Epithelial cell of esophagus (primary cell): Measurements from ENCODE around the gene ARID3A.
A peak's percentile ranks its signal among the peaks of the same experiment; 100 is the strongest.

Experiments used
- DNase-seq: peaks from one replicate; pipeline ENCODE4 v3.0.0; 2010; ENCODE audit warnings: low read depth
- H3K4me3 ChIP-seq: 2 replicates; pipeline ENCODE4 v1.5.1; 2011; ENCODE audit warnings: mild to moderate bottlenecking, low read length, control low read depth
- TF ChIP-seq, protein P1 (sequence below): IDR thresholded peaks from 2 replicates; pipeline ENCODE4 v1.5.1; 2011; ENCODE audit warnings: low read depth, mild to moderate bottlenecking, low read length, control low read depth, inconsistent platforms; ENCODE audit not compliant: insufficient read depth; ENCODE audit errors: missing control alignments

ARID3A gene

DNA sequence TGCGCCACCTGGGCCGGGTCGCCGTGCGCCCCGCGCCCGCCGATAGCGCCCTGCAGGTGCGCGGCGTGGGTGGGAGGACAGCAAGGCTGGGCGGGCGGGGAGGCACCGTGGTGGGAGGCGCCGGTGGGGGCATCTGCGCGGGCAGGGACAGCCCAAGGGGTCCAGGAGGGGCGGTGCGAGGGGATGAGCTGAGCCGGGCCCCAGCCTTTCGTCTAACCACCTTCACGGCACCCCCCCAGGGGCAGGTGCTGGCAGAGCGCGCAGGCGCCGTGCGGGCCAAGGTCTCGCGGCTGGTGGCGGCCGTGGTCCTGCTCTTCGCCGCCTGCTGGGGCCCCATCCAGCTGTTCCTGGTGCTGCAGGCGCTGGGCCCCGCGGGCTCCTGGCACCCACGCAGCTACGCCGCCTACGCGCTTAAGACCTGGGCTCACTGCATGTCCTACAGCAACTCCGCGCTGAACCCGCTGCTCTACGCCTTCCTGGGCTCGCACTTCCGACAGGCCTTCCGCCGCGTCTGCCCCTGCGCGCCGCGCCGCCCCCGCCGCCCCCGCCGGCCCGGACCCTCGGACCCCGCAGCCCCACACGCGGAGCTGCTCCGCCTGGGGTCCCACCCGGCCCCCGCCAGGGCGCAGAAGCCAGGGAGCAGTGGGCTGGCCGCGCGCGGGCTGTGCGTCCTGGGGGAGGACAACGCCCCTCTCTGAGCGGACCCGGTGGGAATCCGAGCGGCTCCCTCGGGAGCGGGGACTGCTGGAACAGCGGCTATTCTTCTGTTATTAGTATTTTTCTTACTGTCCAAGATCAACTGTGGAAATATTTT, 5.6 kb upstream of the ARID3A start:
- TF ChIP-seq, protein P1, sequence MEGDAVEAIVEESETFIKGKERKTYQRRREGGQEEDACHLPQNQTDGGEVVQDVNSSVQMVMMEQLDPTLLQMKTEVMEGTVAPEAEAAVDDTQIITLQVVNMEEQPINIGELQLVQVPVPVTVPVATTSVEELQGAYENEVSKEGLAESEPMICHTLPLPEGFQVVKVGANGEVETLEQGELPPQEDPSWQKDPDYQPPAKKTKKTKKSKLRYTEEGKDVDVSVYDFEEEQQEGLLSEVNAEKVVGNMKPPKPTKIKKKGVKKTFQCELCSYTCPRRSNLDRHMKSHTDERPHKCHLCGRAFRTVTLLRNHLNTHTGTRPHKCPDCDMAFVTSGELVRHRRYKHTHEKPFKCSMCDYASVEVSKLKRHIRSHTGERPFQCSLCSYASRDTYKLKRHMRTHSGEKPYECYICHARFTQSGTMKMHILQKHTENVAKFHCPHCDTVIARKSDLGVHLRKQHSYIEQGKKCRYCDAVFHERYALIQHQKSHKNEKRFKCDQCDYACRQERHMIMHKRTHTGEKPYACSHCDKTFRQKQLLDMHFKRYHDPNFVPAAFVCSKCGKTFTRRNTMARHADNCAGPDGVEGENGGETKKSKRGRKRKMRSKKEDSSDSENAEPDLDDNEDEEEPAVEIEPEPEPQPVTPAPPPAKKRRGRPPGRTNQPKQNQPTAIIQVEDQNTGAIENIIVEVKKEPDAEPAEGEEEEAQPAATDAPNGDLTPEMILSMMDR = no peak
- peak; percentile 42 for DNase-seq
- no peak overlapping the region for H3K4me3 ChIP-seq

- DNase-seq = no peak
These were observed 1.2 kb upstream of the ARID3A start for GRCh38 chr19:924553-925086.

GRCh38 chr19:925087-925525, 729 bp upstream of the ARID3A start:
- TF ChIP-seq, protein P1 = no peak
- peak overlapping the region; percentile 76 for H3K4me3 ChIP-seq
- peak; percentile 67 for DNase-seq

More at GRCh38 chr19:924553-925086, 1.2 kb upstream of the ARID3A start:
- TF ChIP-seq, protein P1 = no peak
- H3K4me3 ChIP-seq = peak overlapping the region; percentile 76

DNA sequence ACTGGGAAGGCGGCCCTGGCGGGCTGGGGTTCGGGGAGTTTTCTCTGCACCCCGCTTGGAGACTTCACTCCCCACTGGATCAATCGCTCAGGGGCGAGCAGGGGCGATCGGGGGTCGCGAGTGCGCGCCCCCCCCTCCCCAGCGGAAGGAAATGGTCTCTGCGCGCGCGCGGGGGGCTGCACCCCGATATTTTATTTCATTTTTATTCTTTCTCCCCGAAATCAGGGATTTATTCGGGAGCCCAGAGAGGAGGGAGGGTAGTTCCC, 421 bp downstream of the ARID3A start:
- TF ChIP-seq, protein P1 = no peak
- peak overlapping the region; percentile 76 for H3K4me3 ChIP-seq

GRCh38 chr19:926589-927350, 935 bp downstream of the ARID3A start:
- TF ChIP-seq, protein P1 = no peak
- peak; percentile 42 for DNase-seq
- H3K4me3 ChIP-seq = peak overlapping the region; percentile 76

More for the DNA sequence above, 421 bp downstream of the ARID3A start:
- no peak for DNase-seq

DNA sequence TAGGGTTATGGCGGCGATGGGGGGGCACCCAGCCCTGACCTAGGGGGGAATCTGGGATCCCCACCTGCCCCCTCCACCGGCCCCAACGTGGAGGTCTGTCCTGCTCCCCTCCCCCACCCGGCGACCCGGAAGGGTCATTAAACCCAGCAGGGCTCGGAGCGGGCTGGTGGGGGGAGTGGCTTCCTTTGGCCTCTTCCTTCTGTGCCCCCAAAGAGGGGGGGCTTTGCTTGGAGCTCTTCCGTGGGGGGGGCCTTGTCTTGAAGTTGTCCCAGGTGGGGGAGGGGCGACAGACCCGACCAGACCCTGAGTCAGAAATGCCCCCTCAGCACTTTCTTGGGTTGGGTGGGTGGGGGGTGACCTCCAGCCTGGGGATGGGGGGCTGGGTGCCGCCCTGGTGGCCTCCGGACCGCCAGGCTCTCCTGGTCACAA, 1.5 kb downstream of the ARID3A start:
- TF ChIP-seq, protein P1 = no peak
- H3K4me3 ChIP-seq = peak overlapping the region; percentile 76
- no peak for DNase-seq
